Measurements from ENCODE around the gene ZNF407. TPM values are rescaled to one million over a fixed set of nuclear protein-coding genes. Genes with fewer than 3 reads are reported as not detected.
A peak's percentile ranks its signal among the peaks of the same experiment; 100 is the strongest.

Gene ZNF407
- total RNA-seq, 1 donor from 2014 or later, result 10.6 TPM

GRCh38 chr18:74610051-74610615, 12.5 kb downstream of the ZNF407 start:
- H3K9me3 ChIP-seq (replicated peaks), result peaks cover 6% of the 10 kb centered on the region
- H3K4me1 ChIP-seq, result peaks cover 17% of the 10 kb centered on the region
- no peak overlapping the region for H3K4me3 ChIP-seq
- intact Hi-C loops (cut with micrococcal nuclease), result no loop called here
- no peaks in the 10 kb centered on the region for H3K27me3 ChIP-seq (ENCODE audit: low read depth)
- DNase-seq, result no peak
- no peaks in the 10 kb centered on the region for H3K36me3 ChIP-seq
- TF ChIP-seq CTCF (IDR thresholded peaks at IDR 0.05; ENCODE audit: borderline replicate concordance), result no peak
- peak overlapping the region; percentile 20 for H3K27ac ChIP-seq (replicated peaks)

- H3K27me3 ChIP-seq (ENCODE audit: low read depth), result no peaks in the 10 kb centered on the region
- no peaks in the 10 kb centered on the region for H3K36me3 ChIP-seq
- TF ChIP-seq CTCF (IDR thresholded peaks at IDR 0.05; ENCODE audit: borderline replicate concordance), result no peak
- H3K4me3 ChIP-seq, result no peak overlapping the region
- H3K27ac ChIP-seq (replicated peaks), result peak overlapping the region; percentile 20
- no peak for DNase-seq
- intact Hi-C loops (cut with micrococcal nuclease), result no loop called here
- H3K9me3 ChIP-seq (replicated peaks), result peaks cover 8% of the 10 kb centered on the region
- H3K4me1 ChIP-seq, result peaks cover 14% of the 10 kb centered on the region
Measured at GRCh38 chr18:74610860-74611259, 13.2 kb downstream of the ZNF407 start.

DNA sequence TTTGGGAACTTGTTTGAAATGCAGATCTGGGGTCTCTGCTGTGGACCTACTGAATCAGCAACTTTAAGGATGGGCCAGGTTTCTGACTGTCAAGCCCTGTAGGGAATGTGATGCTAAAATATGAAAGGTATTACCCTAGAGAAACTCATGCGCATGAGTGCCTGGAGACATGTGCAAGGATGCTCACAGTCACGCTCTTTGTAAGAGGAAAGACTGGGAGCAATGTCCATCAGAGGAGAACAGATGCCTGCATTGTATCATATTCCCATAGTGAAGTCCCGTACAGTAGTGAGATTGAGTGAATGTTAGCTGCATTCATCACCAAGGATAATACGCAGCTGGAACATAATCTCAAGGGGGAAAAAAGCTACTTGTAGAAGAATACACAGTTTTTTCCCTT, 14.1 kb downstream of the ZNF407 start:
- Histone ChIP-seq H3K27me3 (ENCODE audit: low read depth) (no peaks in the 10 kb centered on the region), H3K27ac (replicated peaks) (no peak overlapping the region), H3K4me1 (peaks cover 14% of the 10 kb centered on the region), H3K9me3 (replicated peaks) (peaks cover 8% of the 10 kb centered on the region), H3K36me3 (no peaks in the 10 kb centered on the region), H3K4me3 (no peak overlapping the region)
- no peak for DNase-seq
- TF ChIP-seq CTCF (IDR thresholded peaks at IDR 0.05; ENCODE audit: borderline replicate concordance), result no peak
- intact Hi-C loops (cut with micrococcal nuclease), result no loop called here

GRCh38 chr18:74613381-74613780, 15.7 kb downstream of the ZNF407 start:
- intact Hi-C loops (cut with micrococcal nuclease), result no loop called here
- H3K36me3 ChIP-seq, result no peaks in the 10 kb centered on the region
- H3K27me3 ChIP-seq (ENCODE audit: low read depth), result no peaks in the 10 kb centered on the region
- peaks cover 8% of the 10 kb centered on the region for H3K9me3 ChIP-seq (replicated peaks)
- H3K4me3 ChIP-seq, result no peak overlapping the region
- peaks cover 22% of the 10 kb centered on the region for H3K4me1 ChIP-seq
- no peak overlapping the region for H3K27ac ChIP-seq (replicated peaks)
- no peak for TF ChIP-seq CTCF (IDR thresholded peaks at IDR 0.05; ENCODE audit: borderline replicate concordance)
- no peak for DNase-seq

GRCh38 chr18:74616494-74616893, 18.8 kb downstream of the ZNF407 start:
- intact Hi-C loops (cut with micrococcal nuclease), result no loop called here
- Histone ChIP-seq H3K27ac (replicated peaks) (no peak overlapping the region), H3K36me3 (no peaks in the 10 kb centered on the region), H3K4me3 (no peak overlapping the region), H3K4me1 (peaks cover 20% of the 10 kb centered on the region), H3K27me3 (ENCODE audit: low read depth) (no peaks in the 10 kb centered on the region), H3K9me3 (replicated peaks) (peaks cover 8% of the 10 kb centered on the region)
- DNase-seq, result no peak
- no peak for TF ChIP-seq CTCF (IDR thresholded peaks at IDR 0.05; ENCODE audit: borderline replicate concordance)
